ENCODE measurements around the gene CFAP46.

CFAP46 gene

GRCh38 chr10:132942101-132943057, at the start of gene CFAP46:
CFAP46 (minus strand) TSS chr10:132942570; CDS start chr10:132942484, 86 bp downstream.
- DNase-seq (ENCODE audit: low read depth): no peak

GRCh38 chr10:132991706-132992432, 49.5 kb upstream of the CFAP46 start:
- DNase-seq (ENCODE audit: low read depth): no peak

- DNase-seq (ENCODE audit: low read depth): no peak
Measured at GRCh38 chr10:132990684-132991545, 48.5 kb upstream of the CFAP46 start.

- DNase-seq (ENCODE audit: low read depth): no peak
Measured at GRCh38 chr10:132989476-132990415, 47.4 kb upstream of the CFAP46 start.

GRCh38 chr10:132988988-132989387, 46.6 kb upstream of the CFAP46 start:
- DNase-seq (ENCODE audit: low read depth): no peak

- no peak for DNase-seq (ENCODE audit: low read depth)
Measured at GRCh38 chr10:132987671-132988571, 45.6 kb upstream of the CFAP46 start.

- DNase-seq (ENCODE audit: low read depth): no peak
Measured at GRCh38 chr10:132986978-132987377, 44.6 kb upstream of the CFAP46 start.

- no peak for DNase-seq (ENCODE audit: low read depth)
Measured at GRCh38 chr10:132986576-132986975, 44.2 kb upstream of the CFAP46 start.

- no peak for DNase-seq (ENCODE audit: low read depth)
Measured at GRCh38 chr10:132986076-132986475, 43.7 kb upstream of the CFAP46 start.

GRCh38 chr10:132985546-132985900, 43.2 kb upstream of the CFAP46 start:
- no peak for DNase-seq (ENCODE audit: low read depth)

- DNase-seq (ENCODE audit: low read depth): no peak
Measured at GRCh38 chr10:132984801-132985545, 42.6 kb upstream of the CFAP46 start.

- DNase-seq (ENCODE audit: low read depth): no peak
Measured at GRCh38 chr10:132984008-132984295, 41.6 kb upstream of the CFAP46 start.

GRCh38 chr10:132983252-132984007, 41.1 kb upstream of the CFAP46 start:
- DNase-seq (ENCODE audit: low read depth): no peak

GRCh38 chr10:132982301-132982989, 40.1 kb upstream of the CFAP46 start:
- no peak for DNase-seq (ENCODE audit: low read depth)

GRCh38 chr10:132981746-132982145, 39.4 kb upstream of the CFAP46 start:
- DNase-seq (ENCODE audit: low read depth): no peak

- DNase-seq (ENCODE audit: low read depth): no peak
Measured at GRCh38 chr10:132981173-132981555, 38.8 kb upstream of the CFAP46 start.

- DNase-seq (ENCODE audit: low read depth): no peak
Measured at GRCh38 chr10:132980426-132981172, 38.2 kb upstream of the CFAP46 start.
